Panc1 (cell line): Measurements from ENCODE around the gene IQGAP1. TPM values are rescaled to one million over a fixed set of nuclear protein-coding genes. Genes with fewer than 3 reads are reported as not detected.

Experiments
- ATAC-seq: fragments of 200-7000 bp; cut with Tn5 transposase; 2 replicates; pipeline ENCODE4 v1.9.1; 2020; ENCODE audit warnings: mild to moderate bottlenecking, moderate library complexity
- BruUV-seq: library from RNA; stranded (reverse); fragments of 400-500 nt; replicated peaks from 2 replicates; lab custom pipeline; 2021; lab: Mats Ljungman, UMichigan
- CTCF ChIA-PET: fragments of 300-600 bp; sonication (Branson Sonifier 250); formaldehyde crosslinking; loops from one replicate; lab custom pipeline; 2022; ENCODE audit warnings: antibody characterized with exemption; lab: Charles Lee
- POLR2A ChIA-PET: fragments of 300-600 bp; sonication (Branson Sonifier 250); formaldehyde crosslinking; loops from one replicate; lab custom pipeline; 2022; ENCODE audit warnings: antibody characterized with exemption; lab: Charles Lee
- DNase-seq: peaks from one replicate; pipeline ENCODE4 v3.0.0-alpha.2; 2010; ENCODE audit warnings: low read depth, low spot score
- H3K27ac ChIP-seq: 2 replicates; pipeline ENCODE4 v1.5.1; 2011; ENCODE audit warnings: mild to moderate bottlenecking, low read length, inconsistent platforms
- H3K27me3 ChIP-seq: fragments of 200-500 bp; sonication (Bioruptor generic); 2 replicates; pipeline ENCODE4 v1.6.0; 2014; ENCODE audit warnings: low read length, inconsistent platforms; ENCODE audit not compliant: control insufficient read depth, insufficient read depth
- H3K36me3 ChIP-seq: fragments of 200-500 bp; sonication (Bioruptor generic); 2 replicates; pipeline ENCODE4 v1.5.1; 2014; ENCODE audit warnings: inconsistent platforms, mild to moderate bottlenecking, low read length, moderate library complexity; ENCODE audit not compliant: control insufficient read depth, insufficient read depth
- H3K4me1 ChIP-seq: 2 replicates; pipeline ENCODE4 v1.5.1; 2011; ENCODE audit warnings: inconsistent platforms, mild to moderate bottlenecking, low read length, moderate library complexity; ENCODE audit not compliant: control insufficient read depth, insufficient read depth
- H3K4me3 ChIP-seq, 2 experiments: 2 replicates each; pipeline ENCODE4 v1.5.1; 2011 to 2012; ENCODE audit warnings: low read depth in 2 of 2, low read length in 2 of 2, mild to moderate bottlenecking in 2 of 2, inconsistent platforms in 1 of 2, moderate library complexity in 1 of 2
- H3K9me3 ChIP-seq: fragments of 200-500 bp; sonication (Bioruptor generic); 2 replicates; pipeline ENCODE4 v1.5.1; 2014; ENCODE audit warnings: low read depth, mild to moderate bottlenecking, inconsistent platforms, low read length, moderate library complexity; ENCODE audit not compliant: control insufficient read depth, insufficient read depth
- CTCF ChIP-seq: fragments of 450-650 bp; IDR thresholded peaks from 2 replicates; pipeline ENCODE4 v1.5.1; 2017; ENCODE audit warnings: mild to moderate bottlenecking
- POLR2AphosphoS5 ChIP-seq: IDR thresholded peaks from 2 replicates; pipeline ENCODE4 v1.6.1; 2012; ENCODE audit warnings: mild to moderate bottlenecking, low read depth, low read length, moderate library complexity
- SIN3A ChIP-seq: IDR thresholded peaks from 2 replicates; pipeline ENCODE4 v1.6.1; 2012; ENCODE audit warnings: low read depth, mild to moderate bottlenecking, low read length, moderate library complexity, borderline replicate concordance; ENCODE audit not compliant: insufficient read depth
- TCF7L2 ChIP-seq: IDR thresholded peaks from 2 replicates; pipeline ENCODE4 v1.6.1; 2011; ENCODE audit warnings: mild to moderate bottlenecking, low read depth, low read length, inconsistent platforms
- in situ Hi-C: cut with HindIII; loops from 2 replicates; pipeline ENCODE4 v1.10.0; 2016; ENCODE audit warnings: low sequenced_read_pairs, low pct_unique_long_range_greater_than_20kb
- intact Hi-C: fragments of 100-400 bp; cut with micrococcal nuclease; formaldehyde crosslinking; loops from one replicate; pipeline ENCODE4 v1.10.0; 2022; ENCODE audit not compliant: unreplicated experiment
- total RNA-seq: library from RNA; stranded (reverse); gene quantifications from one replicate; pipeline ENCODE4 v1.2.1, GENCODE V29; 2021; ENCODE audit not compliant: unreplicated experiment
- TF ChIP-seq, protein P1 (sequence below), 2 experiments: IDR thresholded peaks; 2 replicates each; pipeline ENCODE4 v1.6.1; 2011 to 2012; ENCODE audit warnings: low read depth in 2 of 2, control low read depth in 1 of 2, low read length in 1 of 2, mild to moderate bottlenecking in 1 of 2, moderate library complexity in 1 of 2; ENCODE audit not compliant: insufficient read depth in 1 of 2

Gene IQGAP1
- total RNA-seq, 1 experiment from 2014 or later, result 228 TPM

DNA sequence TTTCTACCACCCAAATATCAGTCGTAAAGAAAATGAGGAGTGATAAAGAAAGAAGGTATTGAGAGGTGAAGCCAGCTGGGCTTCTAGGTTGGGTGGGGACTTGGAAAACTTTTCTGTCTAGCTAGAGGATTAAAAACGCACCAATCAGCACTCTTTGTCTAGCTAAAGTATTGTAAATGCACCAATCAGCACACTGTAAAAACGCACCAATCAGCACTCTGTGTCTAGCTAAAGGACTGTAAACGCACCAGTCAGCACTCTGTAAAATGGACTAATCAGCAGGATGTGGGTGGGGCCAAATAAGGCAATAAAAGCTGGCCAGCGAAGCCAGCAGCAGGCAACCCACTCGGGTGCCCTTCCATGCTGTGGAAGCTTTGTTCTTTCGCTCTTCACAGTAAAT lies 13.0 kb upstream of the IQGAP1 start:
- H3K27me3 ChIP-seq, result no peaks in the 10 kb centered on the region
- intact Hi-C loops, result no loop called here
- no peaks in the 10 kb centered on the region for H3K4me1 ChIP-seq
- no peak overlapping the region for H3K27ac ChIP-seq
- H3K9me3 ChIP-seq, result peaks cover 6% of the 10 kb centered on the region; the same call in 1 of the 2 replicates
- no peaks in the 10 kb centered on the region for H3K36me3 ChIP-seq
- ATAC-seq (no peak), DNase-seq (no peak)
- TF ChIP-seq CTCF (no peak), POLR2AphosphoS5 (no peak), TCF7L2 (no peak), SIN3A (no peak)
- TF ChIP-seq, protein P1, sequence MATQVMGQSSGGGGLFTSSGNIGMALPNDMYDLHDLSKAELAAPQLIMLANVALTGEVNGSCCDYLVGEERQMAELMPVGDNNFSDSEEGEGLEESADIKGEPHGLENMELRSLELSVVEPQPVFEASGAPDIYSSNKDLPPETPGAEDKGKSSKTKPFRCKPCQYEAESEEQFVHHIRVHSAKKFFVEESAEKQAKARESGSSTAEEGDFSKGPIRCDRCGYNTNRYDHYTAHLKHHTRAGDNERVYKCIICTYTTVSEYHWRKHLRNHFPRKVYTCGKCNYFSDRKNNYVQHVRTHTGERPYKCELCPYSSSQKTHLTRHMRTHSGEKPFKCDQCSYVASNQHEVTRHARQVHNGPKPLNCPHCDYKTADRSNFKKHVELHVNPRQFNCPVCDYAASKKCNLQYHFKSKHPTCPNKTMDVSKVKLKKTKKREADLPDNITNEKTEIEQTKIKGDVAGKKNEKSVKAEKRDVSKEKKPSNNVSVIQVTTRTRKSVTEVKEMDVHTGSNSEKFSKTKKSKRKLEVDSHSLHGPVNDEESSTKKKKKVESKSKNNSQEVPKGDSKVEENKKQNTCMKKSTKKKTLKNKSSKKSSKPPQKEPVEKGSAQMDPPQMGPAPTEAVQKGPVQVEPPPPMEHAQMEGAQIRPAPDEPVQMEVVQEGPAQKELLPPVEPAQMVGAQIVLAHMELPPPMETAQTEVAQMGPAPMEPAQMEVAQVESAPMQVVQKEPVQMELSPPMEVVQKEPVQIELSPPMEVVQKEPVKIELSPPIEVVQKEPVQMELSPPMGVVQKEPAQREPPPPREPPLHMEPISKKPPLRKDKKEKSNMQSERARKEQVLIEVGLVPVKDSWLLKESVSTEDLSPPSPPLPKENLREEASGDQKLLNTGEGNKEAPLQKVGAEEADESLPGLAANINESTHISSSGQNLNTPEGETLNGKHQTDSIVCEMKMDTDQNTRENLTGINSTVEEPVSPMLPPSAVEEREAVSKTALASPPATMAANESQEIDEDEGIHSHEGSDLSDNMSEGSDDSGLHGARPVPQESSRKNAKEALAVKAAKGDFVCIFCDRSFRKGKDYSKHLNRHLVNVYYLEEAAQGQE (IDR thresholded peaks at IDR 0.05; ENCODE audit: insufficient read depth in 1 of 2, low read depth in 2 of 2, low read length in 1 of 2), result no peak
- in situ Hi-C loops, result no loop called here
- CTCF ChIA-PET, result no interaction called here
- POLR2A ChIA-PET, result interaction anchor here (0.6 kb wide), 1 partner anchor 724 kb away, joined by 7 read pairs; no protein-coding TSS in a partner anchor
- H3K4me3 ChIP-seq, result no peak overlapping the region
- BruUV-seq, result no TSS peak

- ChIA-PET POLR2A (interaction anchor here (0.6 kb wide), 1 partner anchor 70 kb away, joined by 4 read pairs; no protein-coding TSS in a partner anchor), CTCF (no interaction called here)
- TF ChIP-seq POLR2AphosphoS5, result no peak
- no peak for TF ChIP-seq TCF7L2
- TF ChIP-seq, protein P1 (IDR thresholded peaks at IDR 0.05; ENCODE audit: insufficient read depth in 1 of 2, low read depth in 2 of 2, low read length in 1 of 2), result no peak
- TF ChIP-seq SIN3A, result no peak
- no peak for TF ChIP-seq CTCF
- Histone ChIP-seq H3K36me3 (no peaks in the 10 kb centered on the region), H3K27ac (no peak overlapping the region), H3K27me3 (no peaks in the 10 kb centered on the region), H3K4me1 (no peaks in the 10 kb centered on the region), H3K9me3 (peaks cover 6% of the 10 kb centered on the region; the same call in 1 of the 2 replicates), H3K4me3 (no peak overlapping the region)
- DNase-seq (no peak), ATAC-seq (no peak)
- in situ Hi-C loops, result no loop called here
- no TSS peak for BruUV-seq
- intact Hi-C loops, result no loop called here
Observed at GRCh38 chr15:90376789-90377188, 11.3 kb upstream of the IQGAP1 start.
